HEK293T (cell line): ENCODE measurements around the gene KRT38.

Experiments
- CTCF ChIA-PET: fragments of 350-600 bp; formaldehyde crosslinking; extraction: SDS; loops from one replicate; lab custom pipeline; 2021; ENCODE audit warnings: antibody characterized with exemption, inconsistent platforms; lab: Yijun Ruan, JAX
- POLR2A ChIA-PET: fragments of 350-600 bp; formaldehyde crosslinking; extraction: SDS; loops from one replicate; lab custom pipeline; 2020; ENCODE audit warnings: antibody characterized with exemption, inconsistent platforms; lab: Yijun Ruan, JAX
- DNase-seq: peaks from one replicate; pipeline ENCODE4 v3.0.0; 2012; ENCODE audit warnings: mixed read lengths; ENCODE audit errors: extremely low spot score
- ARNT ChIP-seq: fragments of 450-650 bp; IDR thresholded peaks from 2 replicates; pipeline ENCODE4 v1.6.1; 2017; ENCODE audit warnings: mild to moderate bottlenecking
- BHLHE40 ChIP-seq: fragments of 450-650 bp; IDR thresholded peaks from 2 replicates; pipeline ENCODE4 v1.6.1; 2016; ENCODE audit warnings: mild to moderate bottlenecking, moderate library complexity, borderline replicate concordance
- CTBP1 ChIP-seq: fragments of 450-650 bp; IDR thresholded peaks from 2 replicates; pipeline ENCODE4 v1.6.1; 2016; ENCODE audit warnings: borderline replicate concordance
- ELF4 ChIP-seq: fragments of 450-650 bp; IDR thresholded peaks from 2 replicates; pipeline ENCODE4 v1.6.1; 2017; ENCODE audit warnings: antibody characterized with exemption
- FOXA1 ChIP-seq: fragments of 450-650 bp; IDR thresholded peaks from 2 replicates; pipeline ENCODE4 v1.6.1; 2016; ENCODE audit warnings: mild to moderate bottlenecking
- FOXK2 ChIP-seq: fragments of 450-650 bp; IDR thresholded peaks from 2 replicates; pipeline ENCODE4 v1.6.1; 2016; ENCODE audit warnings: mild to moderate bottlenecking
- FOXM1 ChIP-seq: fragments of 450-650 bp; IDR thresholded peaks from 2 replicates; pipeline ENCODE4 v1.6.1; 2017; ENCODE audit warnings: mild to moderate bottlenecking, borderline replicate concordance
- HDGF ChIP-seq: fragments of 450-650 bp; IDR thresholded peaks from 2 replicates; pipeline ENCODE4 v1.6.1; 2017; ENCODE audit warnings: antibody characterized with exemption, borderline replicate concordance
- L3MBTL2 ChIP-seq: fragments of 450-650 bp; conservative IDR thresholded peaks from 2 replicates; pipeline ENCODE4 v1.6.1; 2016; ENCODE audit warnings: mild to moderate bottlenecking
- LEF1 ChIP-seq: fragments of 450-650 bp; IDR thresholded peaks from 2 replicates; pipeline ENCODE4 v1.6.1; 2017; ENCODE audit warnings: mild to moderate bottlenecking, borderline replicate concordance
- NFRKB ChIP-seq: fragments of 450-650 bp; IDR thresholded peaks from 2 replicates; pipeline ENCODE4 v1.6.1; 2016; ENCODE audit warnings: mild to moderate bottlenecking, moderate library complexity
- PKNOX1 ChIP-seq: fragments of 450-650 bp; IDR thresholded peaks from 2 replicates; pipeline ENCODE4 v1.6.1; 2016
- SP1 ChIP-seq: fragments of 450-650 bp; IDR thresholded peaks from 2 replicates; pipeline ENCODE4 v1.6.1; 2017
- SUZ12 ChIP-seq: fragments of 450-650 bp; IDR thresholded peaks from 2 replicates; pipeline ENCODE4 v1.6.1; 2016; ENCODE audit warnings: mild to moderate bottlenecking
- TARDBP ChIP-seq: fragments of 450-650 bp; IDR thresholded peaks from 2 replicates; pipeline ENCODE4 v1.6.1; 2016
- ZNF384 ChIP-seq: fragments of 450-650 bp; IDR thresholded peaks from 2 replicates; pipeline ENCODE4 v1.6.1; 2016

Gene KRT38

GRCh38 chr17:41407226-41407625 lies 33.6 kb downstream of the KRT38 start:
- ChIA-PET POLR2A (no interaction called here), CTCF (interaction anchor here (0.6 to 2.7 kb wide), 2 partner anchors 10 to 475 kb away, joined by 3 to 9 read pairs; no protein-coding TSS in a partner anchor)
- TF ChIP-seq ARNT (no peak), L3MBTL2 (no peak), BHLHE40 (no peak), TARDBP (no peak), PKNOX1 (no peak), ELF4 (no peak), FOXA1 (no peak), NFRKB (no peak), HDGF (no peak), FOXK2 (no peak), FOXM1 (no peak), SUZ12 (no peak), LEF1 (no peak), ZNF384 (no peak), SP1 (no peak), CTBP1 (no peak)
- no peak for DNase-seq

GRCh38 chr17:41406205-41406604 lies 34.6 kb downstream of the KRT38 start:
- no peak for DNase-seq
- CTCF ChIA-PET = interaction anchor here (0.9 to 2.7 kb wide), 2 partner anchors 11 to 143 kb away, joined by 3 to 9 read pairs; no protein-coding TSS in a partner anchor
- TF ChIP-seq NFRKB = no peak
- no peak for TF ChIP-seq ELF4
- TF ChIP-seq FOXM1 = no peak
- no peak for TF ChIP-seq FOXK2
- TF ChIP-seq FOXA1 = no peak
- TF ChIP-seq TARDBP = no peak
- no peak for TF ChIP-seq BHLHE40
- TF ChIP-seq HDGF = no peak
- no peak for TF ChIP-seq L3MBTL2
- TF ChIP-seq LEF1 = no peak
- no peak for TF ChIP-seq SP1
- no peak for TF ChIP-seq PKNOX1
- TF ChIP-seq ZNF384 = no peak
- POLR2A ChIA-PET = no interaction called here

- DNase-seq = no peak
- ChIA-PET POLR2A (interaction anchor here (0.8 to 1.8 kb wide), 2 partner anchors 285 to 585 kb away, joined by 3 to 6 read pairs; partner anchors contain the start of gene EIF1), CTCF (interaction anchor here (0.6 to 1.9 kb wide), 3 partner anchors 145 to 702 kb away, joined by 3 to 8 read pairs (median 3); no protein-coding TSS in a partner anchor)
- no peak for TF ChIP-seq FOXM1
- no peak for TF ChIP-seq BHLHE40
- no peak for TF ChIP-seq TARDBP
These were observed 36.6 kb downstream of the KRT38 start for GRCh38 chr17:41404024-41404671.

GRCh38 chr17:41403404-41404023 lies 37.3 kb downstream of the KRT38 start:
- no peak for DNase-seq
- POLR2A ChIA-PET = interaction anchor here (0.7 to 1.8 kb wide), 3 partner anchors 285 to 757 kb away, joined by 3 to 6 read pairs (median 3); partner anchors contain the start of gene EIF1
- CTCF ChIA-PET = interaction anchor here (1.9 kb wide), 1 partner anchor 259 kb away, joined by 8 read pairs; no protein-coding TSS in a partner anchor
- TF ChIP-seq SP1 (no peak), TARDBP (no peak), ARNT (no peak), ZNF384 (no peak), HDGF (no peak), ELF4 (no peak), LEF1 (no peak), FOXM1 (no peak), SUZ12 (no peak), NFRKB (no peak), PKNOX1 (no peak), L3MBTL2 (no peak), CTBP1 (no peak), BHLHE40 (no peak), FOXA1 (no peak)

GRCh38 chr17:41402161-41402560 lies 38.6 kb downstream of the KRT38 start:
- no peak for DNase-seq
- TF ChIP-seq LEF1 = no peak
- TF ChIP-seq HDGF = no peak
- TF ChIP-seq FOXM1 = no peak
- TF ChIP-seq TARDBP = no peak
- TF ChIP-seq PKNOX1 = no peak
- no peak for TF ChIP-seq SUZ12
- TF ChIP-seq BHLHE40 = no peak
- no peak for TF ChIP-seq ZNF384
- TF ChIP-seq CTBP1 = no peak
- ChIA-PET CTCF (no interaction called here), POLR2A (no interaction called here)
